Measurements from ENCODE around the gene ARL16.

ARL16 gene

GRCh38 chr17:81712468-81713003 lies 28.9 kb upstream of the ARL16 start:
- DNase-seq (ENCODE audit: low read depth, low spot score) = no peak

DNA sequence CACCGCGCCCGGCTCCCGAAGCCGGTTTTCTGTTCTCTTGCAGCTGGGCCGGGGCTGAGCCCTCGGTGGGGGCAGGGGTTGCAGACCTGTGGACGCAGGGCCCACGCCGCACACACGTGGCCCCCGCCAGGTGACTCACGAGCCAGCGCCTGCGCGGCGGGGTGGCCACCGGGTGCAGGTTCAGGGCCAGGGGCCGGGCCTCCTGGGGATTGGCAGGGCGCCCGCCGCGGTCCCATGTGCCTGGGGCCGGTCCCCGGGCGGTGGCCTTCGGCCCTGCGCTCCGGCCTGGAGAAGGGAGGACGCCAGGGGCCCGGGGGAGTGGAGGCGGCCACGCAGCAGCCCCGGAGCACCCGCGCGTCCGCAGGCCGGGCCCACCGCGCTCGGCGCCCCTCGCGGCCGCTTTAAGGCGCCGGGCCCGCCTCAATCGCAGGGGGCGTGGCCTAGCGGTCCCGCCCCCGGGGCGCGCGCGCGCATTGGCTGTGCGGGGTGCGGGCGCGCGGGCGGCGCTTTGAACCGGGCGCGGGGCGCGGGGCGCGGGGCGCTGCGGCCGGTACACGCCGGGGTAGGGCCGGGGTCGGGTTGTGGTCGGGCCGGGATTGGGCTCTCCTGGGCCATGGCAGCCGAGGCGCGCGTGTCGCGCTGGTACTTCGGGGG lies 28.3 kb upstream of the ARL16 start, which contains the start of gene SLC25A10:
TSS of gene SLC25A10 (plus strand) at position 471 of the 654 bp plus-strand sequence. CDS start at position 614, 143 bp downstream.
- peak; percentile 55 for DNase-seq (ENCODE audit: low read depth, low spot score)

- DNase-seq (ENCODE audit: low read depth, low spot score) = no peak
Measured at GRCh38 chr17:81710514-81711308, 27.1 kb upstream of the ARL16 start.

DNA sequence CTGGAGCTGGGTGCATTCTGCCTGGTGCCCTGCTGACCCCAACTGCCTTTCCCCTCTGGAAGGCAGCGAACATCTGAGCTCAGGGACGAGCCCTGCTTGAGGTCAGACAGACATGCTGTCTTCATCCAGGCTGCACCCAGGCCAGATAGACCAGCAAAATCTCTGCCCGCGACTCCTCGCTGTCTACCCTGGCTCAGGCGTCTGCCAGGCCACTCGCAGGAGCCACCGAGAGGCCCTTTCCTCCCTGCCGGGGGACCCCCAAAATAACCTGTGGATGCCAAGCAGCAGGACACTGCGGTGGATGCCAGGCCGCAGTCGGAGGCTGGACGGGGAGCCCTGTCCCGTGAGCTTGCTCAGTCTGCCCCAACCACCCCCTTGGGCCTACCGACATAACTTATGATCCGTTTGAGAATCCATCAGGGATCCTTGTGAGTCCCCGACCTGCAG lies 25.2 kb upstream of the ARL16 start:
- DNase-seq (ENCODE audit: low read depth, low spot score) = no peak

DNA sequence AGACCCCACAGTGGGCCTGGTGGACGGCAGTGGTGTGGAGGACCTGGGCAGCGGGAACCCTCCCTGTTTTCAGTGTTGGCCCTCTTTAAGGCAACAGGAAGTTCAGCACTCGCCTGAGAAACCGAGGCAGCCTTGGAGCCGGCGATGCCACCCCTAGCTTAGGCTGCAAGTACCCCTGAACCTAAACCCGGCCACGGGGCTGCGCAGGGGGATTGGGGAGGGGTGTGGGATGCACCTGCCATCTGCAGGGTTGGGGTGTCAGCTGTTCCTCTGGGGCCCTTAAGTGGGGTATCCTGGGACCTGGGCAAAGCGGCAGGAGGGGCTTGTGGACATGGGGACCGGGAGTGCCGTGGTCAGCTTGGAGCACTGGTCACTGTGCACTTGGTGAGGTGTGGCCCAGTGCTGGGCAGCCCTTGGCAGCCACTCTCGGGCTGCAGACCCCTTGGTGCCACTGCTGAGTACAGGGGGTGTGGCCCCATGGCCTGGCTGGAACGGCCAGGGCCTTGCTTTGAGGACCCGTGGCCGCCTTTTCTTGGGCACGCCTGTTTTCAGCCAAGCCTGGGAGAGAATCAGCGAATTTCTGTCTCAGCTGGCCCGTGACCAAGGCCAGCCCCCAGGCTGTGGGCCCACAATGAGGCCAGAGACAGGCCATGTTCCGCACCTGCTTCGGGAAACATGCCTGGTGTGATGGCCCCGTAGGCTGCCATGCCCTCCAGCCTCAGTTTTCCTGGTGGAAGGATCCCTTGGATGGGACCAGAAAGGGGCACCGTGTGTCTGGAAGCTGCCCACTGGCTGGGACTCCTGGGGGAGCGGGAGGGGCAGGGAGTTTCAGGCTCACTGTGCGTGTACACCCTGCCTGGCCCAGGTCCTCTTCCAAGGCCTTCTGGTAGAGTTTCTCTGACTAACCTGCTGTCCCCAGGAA lies 24.4 kb upstream of the ARL16 start:
- DNase-seq (ENCODE audit: low read depth, low spot score) = no peak

GRCh38 chr17:81706757-81707624 lies 23.4 kb upstream of the ARL16 start:
- DNase-seq (ENCODE audit: low read depth, low spot score) = no peak

DNA sequence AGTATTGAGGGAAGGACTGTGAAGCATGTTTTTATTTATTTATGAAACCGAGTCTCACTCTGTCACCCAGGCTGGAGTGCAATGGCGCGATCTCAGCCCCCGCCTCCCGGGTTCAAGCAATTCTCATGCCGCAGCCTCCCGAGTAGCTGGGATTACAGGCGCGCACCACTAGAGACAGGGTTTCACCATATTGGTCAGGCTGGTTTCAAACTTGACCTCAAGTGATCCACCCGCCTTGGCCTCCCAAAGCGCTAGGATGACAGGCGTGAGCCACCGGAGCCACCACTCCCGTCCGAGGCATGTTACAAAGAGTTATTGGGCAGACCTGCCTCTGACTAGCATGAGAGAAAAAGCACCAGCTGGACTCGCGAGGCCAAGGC lies 22.6 kb upstream of the ARL16 start:
- DNase-seq (ENCODE audit: low read depth, low spot score) = no peak

- DNase-seq (ENCODE audit: low read depth, low spot score) = no peak
Measured at GRCh38 chr17:81705518-81706231, 22.1 kb upstream of the ARL16 start.

GRCh38 chr17:81703747-81704654 lies 20.4 kb upstream of the ARL16 start:
- DNase-seq (ENCODE audit: low read depth, low spot score) = no peak

GRCh38 chr17:81702934-81703746 lies 19.5 kb upstream of the ARL16 start, which contains the start of gene MRPL12:
MRPL12 (plus strand) TSS chr17:81703367; CDS start chr17:81703502, 135 bp downstream.
- DNase-seq (ENCODE audit: low read depth, low spot score) = peak; percentile 82

DNA sequence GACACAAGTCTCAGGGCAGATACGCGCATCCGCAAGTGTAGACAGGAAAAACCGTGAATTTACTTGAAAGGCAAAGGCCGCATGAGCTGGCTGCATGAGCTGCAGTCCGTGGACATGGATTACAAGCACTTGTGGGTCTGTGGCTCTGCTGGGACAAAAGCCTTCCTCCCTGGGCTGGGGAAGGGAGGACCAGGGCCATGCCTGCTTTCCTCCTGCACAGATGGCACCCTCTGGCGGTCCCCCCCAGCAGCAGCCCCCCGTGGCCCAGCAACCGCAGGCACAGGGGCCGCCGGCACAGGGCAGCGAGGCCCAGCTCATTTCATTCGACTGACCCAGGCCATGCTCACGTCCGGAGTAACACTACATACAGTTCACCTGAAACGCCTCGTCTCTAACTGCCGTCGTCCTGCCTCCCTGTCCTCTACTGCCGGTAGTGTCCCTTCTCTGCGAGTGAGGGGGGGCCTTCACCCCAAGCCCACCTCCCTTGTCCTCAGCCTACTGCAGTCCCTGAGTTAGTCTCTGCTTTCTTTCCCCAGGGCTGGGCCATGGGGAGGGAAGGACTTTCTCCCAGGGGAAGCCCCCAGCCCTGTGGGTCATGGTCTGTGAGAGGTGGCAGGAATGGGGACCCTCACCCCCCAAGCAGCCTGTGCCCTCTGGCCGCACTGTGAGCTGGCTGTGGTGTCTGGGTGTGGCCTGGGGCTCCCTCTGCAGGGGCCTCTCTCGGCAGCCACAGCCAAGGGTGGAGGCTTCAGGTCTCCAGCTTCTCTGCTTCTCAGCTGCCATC lies 17.9 kb upstream of the ARL16 start:
- no peak for DNase-seq (ENCODE audit: low read depth, low spot score)

- DNase-seq (ENCODE audit: low read depth, low spot score) = no peak
Measured at GRCh38 chr17:81700353-81701287, 17.0 kb upstream of the ARL16 start.

- DNase-seq (ENCODE audit: low read depth, low spot score) = no peak
Measured at GRCh38 chr17:81697261-81698044, 13.9 kb upstream of the ARL16 start.

DNA sequence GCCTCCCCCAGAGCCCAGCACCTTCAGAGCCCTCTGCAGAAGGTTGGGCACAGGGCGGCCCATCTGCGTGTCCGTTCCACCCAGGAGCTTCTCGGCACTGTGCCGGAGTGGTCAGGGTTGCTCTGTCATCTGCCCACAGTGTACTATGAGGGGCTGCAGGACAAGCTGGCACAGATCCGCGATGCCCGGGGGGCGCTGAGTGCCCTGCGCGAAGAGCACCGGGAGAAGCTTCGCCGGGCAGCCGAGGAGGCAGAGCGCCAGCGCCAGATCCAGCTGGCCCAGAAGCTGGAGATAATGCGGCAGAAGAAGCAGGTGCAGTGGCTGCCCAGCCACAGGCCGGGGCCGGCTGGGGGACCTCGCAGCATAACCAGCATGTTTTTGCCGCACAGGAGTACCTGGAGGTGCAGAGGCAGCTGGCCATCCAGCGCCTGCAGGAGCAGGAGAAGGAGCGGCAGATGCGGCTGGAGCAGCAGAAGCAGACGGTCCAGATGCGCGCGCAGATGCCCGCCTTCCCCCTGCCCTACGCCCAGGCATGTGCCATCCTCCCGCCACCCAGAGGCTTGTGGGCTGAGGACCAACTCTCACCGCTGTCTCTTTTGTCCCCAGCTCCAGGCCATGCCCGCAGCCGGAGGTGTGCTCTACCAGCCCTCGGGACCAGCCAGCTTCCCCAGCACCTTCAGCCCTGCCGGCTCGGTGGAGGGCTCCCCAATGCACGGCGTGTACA lies 12.8 kb upstream of the ARL16 start:
- DNase-seq (ENCODE audit: low read depth, low spot score) = no peak

GRCh38 chr17:81695801-81696200 lies 12.2 kb upstream of the ARL16 start:
- DNase-seq (ENCODE audit: low read depth, low spot score) = no peak

All from activated CD4-positive, CD25-positive, alpha-beta regulatory T cell treated with anti-CD3 and anti-CD28 coated beads, Interleukin-2, amount 50 U/mL, for 16 hours (primary cell).